Hepatocyte (in vitro differentiated cells): ENCODE data around the gene LSR. TPM values are rescaled to one million over a fixed set of nuclear protein-coding genes. Genes with fewer than 3 reads are reported as not detected.

Source experiments
- DNase-seq: peaks from one replicate; pipeline ENCODE4 v3.0.0-alpha.2; 2016; ENCODE audit warnings: low spot score
- H2AFZ ChIP-seq: fragments of 200-600 bp; sonication (generic); 2 replicates; pipeline ENCODE4 v1.6.0; 2016; ENCODE audit warnings: antibody characterized with exemption, mild to moderate bottlenecking
- H3K27ac ChIP-seq: fragments of 200-600 bp; sonication (generic); 2 replicates; pipeline ENCODE4 v1.5.1; 2016; ENCODE audit warnings: mild to moderate bottlenecking
- H3K27me3 ChIP-seq: fragments of 200-600 bp; sonication (generic); 2 replicates; pipeline ENCODE4 v1.6.1; 2016
- H3K36me3 ChIP-seq: fragments of 200-600 bp; sonication (generic); replicated peaks from 2 replicates; pipeline ENCODE4 v1.5.1; 2016; ENCODE audit warnings: low read depth; ENCODE audit not compliant: insufficient read depth
- H3K4me1 ChIP-seq: fragments of 200-600 bp; sonication (generic); 2 replicates; pipeline ENCODE4 v1.5.1; 2016; ENCODE audit warnings: mild to moderate bottlenecking, moderate library complexity; ENCODE audit not compliant: insufficient read depth
- H3K4me2 ChIP-seq: fragments of 200-600 bp; sonication (generic); 2 replicates; pipeline ENCODE4 v1.6.0; 2016
- H3K4me3 ChIP-seq: fragments of 200-600 bp; sonication (generic); 2 replicates; pipeline ENCODE4 v1.5.1; 2016; ENCODE audit warnings: mild to moderate bottlenecking
- H3K79me2 ChIP-seq: fragments of 200-600 bp; sonication (generic); 2 replicates; pipeline ENCODE4 v1.6.0; 2017; ENCODE audit warnings: mild to moderate bottlenecking
- H3K9me2 ChIP-seq: fragments of 200-600 bp; sonication (generic); replicated peaks from 2 replicates; pipeline ENCODE4 v1.6.0; 2017; ENCODE audit warnings: mild to moderate bottlenecking; ENCODE audit not compliant: insufficient read depth
- H3K9me3 ChIP-seq: fragments of 200-600 bp; sonication (generic); 2 replicates; pipeline ENCODE4 v1.5.1; 2016; ENCODE audit warnings: low read depth, mild to moderate bottlenecking
- H4K20me1 ChIP-seq: fragments of 200-600 bp; sonication (generic); 2 replicates; pipeline ENCODE4 v1.6.0; 2016; ENCODE audit warnings: mild to moderate bottlenecking; ENCODE audit not compliant: insufficient read depth, poor library complexity, severe bottlenecking
- CTCF ChIP-seq: fragments of 200-600 bp; sonication (generic); IDR thresholded peaks from 2 replicates; pipeline ENCODE4 v1.5.1; 2016; ENCODE audit warnings: antibody characterized with exemption, mild to moderate bottlenecking; ENCODE audit not compliant: poor library complexity
- EZH2 ChIP-seq: fragments of 200-600 bp; sonication (generic); IDR thresholded peaks from 2 replicates; pipeline ENCODE4 v1.6.1; 2016; ENCODE audit warnings: antibody characterized with exemption, mild to moderate bottlenecking, borderline replicate concordance
- EZH2phosphoT487 ChIP-seq: fragments of 200-600 bp; sonication (generic); IDR thresholded peaks from one replicate; pipeline ENCODE4 v1.6.1; 2018; ENCODE audit warnings: antibody characterized with exemption, mild to moderate bottlenecking, low read depth, moderate library complexity; ENCODE audit not compliant: unreplicated experiment, severe bottlenecking
- WGBS: methylation state at CpG from one replicate; pipeline ENCODE4 v1.1.6; 2016; ENCODE audit warnings: low lambda C conversion rate; ENCODE audit errors: missing lambda C conversion rate; 5-methylcytosine and 5-hydroxymethylcytosine counted together
- polyA plus RNA-seq: library from polyadenylated mRNA; unstranded; fragments of >200 nt; fragmentation: Nextera tagmentation; extraction: Ambion mirVana; gene quantifications from 2 replicates; pipeline ENCODE4 v1.2.1, GENCODE V29; 2016
- total RNA-seq: library from RNA; depleted of rRNA; stranded (reverse); fragments of >200 nt; gene quantifications from 2 replicates; pipeline ENCODE4 v1.2.3, GENCODE V29; 2014

Gene LSR
- total and polyA plus RNA-seq, 2 experiments from 2014 or later: 89.9 to 296 TPM

GRCh38 chr19:35301961-35302360, 53.2 kb downstream of the LSR start:
- no peaks in the 10 kb centered on the region for H4K20me1 ChIP-seq
- no peaks in the 10 kb centered on the region for H3K9me3 ChIP-seq
- no peak for TF ChIP-seq CTCF
- TF ChIP-seq EZH2phosphoT487: no peak
- TF ChIP-seq EZH2: no peak
- DNase-seq: no peak
- H3K4me3 ChIP-seq: no peak overlapping the region
- 95% methylated on average over 2 of the region's 2 CpGs for WGBS
- no peaks in the 10 kb centered on the region for H3K36me3 ChIP-seq
- H2AFZ ChIP-seq: no peak overlapping the region
- no peaks in the 10 kb centered on the region for H3K9me2 ChIP-seq
- H3K4me1 ChIP-seq: no peaks in the 10 kb centered on the region
- no peaks in the 10 kb centered on the region for H3K27me3 ChIP-seq
- no peaks in the 10 kb centered on the region for H3K79me2 ChIP-seq
- no peak overlapping the region for H3K4me2 ChIP-seq
- no peak overlapping the region for H3K27ac ChIP-seq

- peaks cover under 1% of the 10 kb centered on the region for H3K4me1 ChIP-seq
- WGBS: 95% methylated on average over 16 of the region's 16 CpGs
- no peak for DNase-seq
- H3K36me3 ChIP-seq: no peaks in the 10 kb centered on the region
- H3K79me2 ChIP-seq: no peaks in the 10 kb centered on the region
- no peaks in the 10 kb centered on the region for H3K27me3 ChIP-seq
- H3K4me3 ChIP-seq: no peak overlapping the region
- no peaks in the 10 kb centered on the region for H3K9me2 ChIP-seq
- no peaks in the 10 kb centered on the region for H4K20me1 ChIP-seq
- no peaks in the 10 kb centered on the region for H3K9me3 ChIP-seq
- no peak overlapping the region for H3K27ac ChIP-seq
- no peak overlapping the region for H3K4me2 ChIP-seq
- no peak overlapping the region for H2AFZ ChIP-seq
- TF ChIP-seq CTCF: no peak
- TF ChIP-seq EZH2phosphoT487: no peak
- no peak for TF ChIP-seq EZH2
Observed at GRCh38 chr19:35302446-35302845, 53.6 kb downstream of the LSR start.

- H2AFZ ChIP-seq: no peak overlapping the region
- no peak overlapping the region for H3K27ac ChIP-seq
- no peaks in the 10 kb centered on the region for H3K9me3 ChIP-seq
- no peaks in the 10 kb centered on the region for H4K20me1 ChIP-seq
- H3K36me3 ChIP-seq: no peaks in the 10 kb centered on the region
- H3K4me1 ChIP-seq: peaks cover 8% of the 10 kb centered on the region
- H3K4me2 ChIP-seq: no peak overlapping the region
- no peak overlapping the region for H3K4me3 ChIP-seq
- no peaks in the 10 kb centered on the region for H3K9me2 ChIP-seq
- H3K27me3 ChIP-seq: no peaks in the 10 kb centered on the region
- WGBS: 87% methylated on average over 6 of the region's 6 CpGs
- no peaks in the 10 kb centered on the region for H3K79me2 ChIP-seq
- TF ChIP-seq EZH2: no peak
- no peak for TF ChIP-seq EZH2phosphoT487
- TF ChIP-seq CTCF: no peak
- DNase-seq: no peak
Observed at GRCh38 chr19:35303357-35303915, 54.6 kb downstream of the LSR start.

- 86% methylated on average over 11 of the region's 11 CpGs for WGBS
- Histone ChIP-seq H3K4me1 (peaks cover 10% of the 10 kb centered on the region), H3K36me3 (no peaks in the 10 kb centered on the region), H3K9me2 (no peaks in the 10 kb centered on the region), H2AFZ (no peak overlapping the region), H4K20me1 (no peaks in the 10 kb centered on the region), H3K79me2 (no peaks in the 10 kb centered on the region), H3K4me3 (no peak overlapping the region), H3K4me2 (no peak overlapping the region), H3K27me3 (no peaks in the 10 kb centered on the region), H3K27ac (no peak overlapping the region), H3K9me3 (no peaks in the 10 kb centered on the region)
- TF ChIP-seq EZH2: no peak
- DNase-seq: no peak
Observed at GRCh38 chr19:35304036-35304435, 55.2 kb downstream of the LSR start.
